PFSK-1 (cell line): Measurements from ENCODE around the gene FGD3.

Experiments
- SIN3A ChIP-seq: IDR thresholded peaks from 2 replicates; pipeline ENCODE4 v1.6.1; 2012; ENCODE audit warnings: mild to moderate bottlenecking, low read length, moderate library complexity, borderline replicate concordance; ENCODE audit not compliant: insufficient read depth
- TF ChIP-seq, protein P1 (sequence below), 2 experiments: IDR thresholded peaks; 2 replicates each; pipeline versions ENCODE4 v1.6.1 to v1.8.0; 2011 to 2012; ENCODE audit warnings: low read depth in 2 of 2, low read length in 2 of 2, control low read depth in 1 of 2, inconsistent platforms in 1 of 2, mild to moderate bottlenecking in 1 of 2, moderate library complexity in 1 of 2; ENCODE audit not compliant: insufficient read depth in 1 of 2

DNA sequence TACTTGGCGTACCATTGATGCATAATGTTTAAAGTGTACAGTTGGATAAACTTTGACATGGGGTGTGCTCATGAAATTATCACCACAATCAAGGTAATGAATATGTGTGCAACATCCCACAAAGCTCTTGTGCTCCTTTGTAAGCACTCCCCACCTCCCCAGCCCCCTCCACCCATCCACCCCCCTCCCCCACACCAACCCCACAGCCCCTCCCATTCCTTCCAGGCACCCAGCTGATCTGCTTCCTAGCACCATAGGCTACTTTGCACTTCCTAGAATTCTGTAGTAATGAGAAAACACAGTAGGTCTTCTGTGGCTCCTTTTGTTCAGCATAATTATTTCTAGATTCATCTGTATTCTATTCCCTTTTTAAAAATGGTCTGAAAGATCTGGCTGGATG is 24.5 kb downstream of the FGD3 start:
- TF ChIP-seq SIN3A = no peak
- TF ChIP-seq, protein P1, sequence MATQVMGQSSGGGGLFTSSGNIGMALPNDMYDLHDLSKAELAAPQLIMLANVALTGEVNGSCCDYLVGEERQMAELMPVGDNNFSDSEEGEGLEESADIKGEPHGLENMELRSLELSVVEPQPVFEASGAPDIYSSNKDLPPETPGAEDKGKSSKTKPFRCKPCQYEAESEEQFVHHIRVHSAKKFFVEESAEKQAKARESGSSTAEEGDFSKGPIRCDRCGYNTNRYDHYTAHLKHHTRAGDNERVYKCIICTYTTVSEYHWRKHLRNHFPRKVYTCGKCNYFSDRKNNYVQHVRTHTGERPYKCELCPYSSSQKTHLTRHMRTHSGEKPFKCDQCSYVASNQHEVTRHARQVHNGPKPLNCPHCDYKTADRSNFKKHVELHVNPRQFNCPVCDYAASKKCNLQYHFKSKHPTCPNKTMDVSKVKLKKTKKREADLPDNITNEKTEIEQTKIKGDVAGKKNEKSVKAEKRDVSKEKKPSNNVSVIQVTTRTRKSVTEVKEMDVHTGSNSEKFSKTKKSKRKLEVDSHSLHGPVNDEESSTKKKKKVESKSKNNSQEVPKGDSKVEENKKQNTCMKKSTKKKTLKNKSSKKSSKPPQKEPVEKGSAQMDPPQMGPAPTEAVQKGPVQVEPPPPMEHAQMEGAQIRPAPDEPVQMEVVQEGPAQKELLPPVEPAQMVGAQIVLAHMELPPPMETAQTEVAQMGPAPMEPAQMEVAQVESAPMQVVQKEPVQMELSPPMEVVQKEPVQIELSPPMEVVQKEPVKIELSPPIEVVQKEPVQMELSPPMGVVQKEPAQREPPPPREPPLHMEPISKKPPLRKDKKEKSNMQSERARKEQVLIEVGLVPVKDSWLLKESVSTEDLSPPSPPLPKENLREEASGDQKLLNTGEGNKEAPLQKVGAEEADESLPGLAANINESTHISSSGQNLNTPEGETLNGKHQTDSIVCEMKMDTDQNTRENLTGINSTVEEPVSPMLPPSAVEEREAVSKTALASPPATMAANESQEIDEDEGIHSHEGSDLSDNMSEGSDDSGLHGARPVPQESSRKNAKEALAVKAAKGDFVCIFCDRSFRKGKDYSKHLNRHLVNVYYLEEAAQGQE (IDR thresholded peaks at IDR 0.05; ENCODE audit: insufficient read depth in 1 of 2, low read depth in 2 of 2, low read length in 2 of 2) = no peak
